GOT3 (cell line): Measurements from ENCODE around the gene GNAZ.

ENCODE experiments used
- DNase-seq: peaks from one replicate; lab custom pipeline; 2025; ENCODE audit warnings: mixed read lengths; lab: John Stamatoyannopoulos, UW

Gene GNAZ

DNA sequence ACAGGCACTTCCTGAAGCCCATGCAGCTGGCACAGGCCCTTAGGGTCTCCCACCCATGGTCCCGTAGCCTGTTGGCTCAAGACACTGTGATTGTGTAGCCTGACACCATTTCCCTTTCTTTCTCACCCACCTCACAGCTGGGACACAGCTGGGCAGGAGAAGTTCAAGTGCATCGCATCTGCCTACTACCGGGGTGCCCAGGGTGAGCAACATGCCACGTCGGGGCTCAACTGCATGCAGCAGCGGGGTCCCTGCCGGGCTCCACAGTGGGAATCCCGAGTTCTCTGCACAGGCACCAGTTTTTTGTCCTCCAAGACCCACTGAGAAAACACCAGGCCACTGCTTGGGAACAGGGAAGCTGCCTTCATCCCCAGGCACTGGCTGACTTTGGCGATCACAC, 85.5 kb downstream of the GNAZ start:
- no peak for DNase-seq

GRCh38 chr22:23156286-23156685, 86.0 kb downstream of the GNAZ start:
- no peak for DNase-seq

GRCh38 chr22:23157560-23158515, 87.5 kb downstream of the GNAZ start:
- no peak for DNase-seq

DNA sequence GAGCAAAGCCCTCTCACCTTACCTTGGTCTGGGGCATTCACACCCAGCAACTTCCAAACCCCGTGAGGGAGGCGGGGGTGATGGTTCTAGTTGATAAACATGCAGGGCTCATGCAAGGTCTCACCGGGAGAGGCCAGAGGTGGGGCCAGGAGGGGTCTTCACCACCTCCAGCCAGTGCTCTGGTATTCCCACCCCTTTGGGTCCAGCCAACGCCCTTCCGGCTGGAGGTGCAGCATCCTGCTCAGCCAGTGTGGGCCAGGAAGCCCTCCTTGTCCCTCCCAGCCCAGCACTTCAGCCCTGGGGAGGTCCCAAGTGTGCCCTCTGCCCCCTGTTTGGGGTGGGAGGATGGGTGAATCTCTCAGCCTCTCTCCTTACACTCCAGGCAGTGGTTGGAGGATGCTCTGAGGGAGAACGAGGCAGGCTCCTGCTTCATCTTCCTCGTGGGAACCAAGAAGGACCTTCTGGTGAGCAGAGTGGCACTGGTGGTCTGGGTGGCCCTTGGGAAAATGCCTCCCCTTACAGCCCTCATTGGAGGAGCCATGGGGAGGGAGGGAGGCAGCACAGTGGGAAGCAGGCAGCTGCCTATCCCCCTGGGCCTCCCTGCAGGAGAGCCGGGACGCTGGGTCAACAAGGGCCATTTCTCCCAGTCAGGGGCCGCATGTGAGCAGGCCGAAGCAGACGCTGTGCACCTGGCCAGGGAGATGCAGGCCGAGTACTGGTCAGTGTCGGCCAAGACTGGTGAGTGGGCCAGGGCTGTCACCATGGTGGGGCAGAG, 88.4 kb downstream of the GNAZ start:
- no peak for DNase-seq

- no peak for DNase-seq
These were observed 88.9 kb downstream of the GNAZ start for GRCh38 chr22:23159291-23159630.

DNA sequence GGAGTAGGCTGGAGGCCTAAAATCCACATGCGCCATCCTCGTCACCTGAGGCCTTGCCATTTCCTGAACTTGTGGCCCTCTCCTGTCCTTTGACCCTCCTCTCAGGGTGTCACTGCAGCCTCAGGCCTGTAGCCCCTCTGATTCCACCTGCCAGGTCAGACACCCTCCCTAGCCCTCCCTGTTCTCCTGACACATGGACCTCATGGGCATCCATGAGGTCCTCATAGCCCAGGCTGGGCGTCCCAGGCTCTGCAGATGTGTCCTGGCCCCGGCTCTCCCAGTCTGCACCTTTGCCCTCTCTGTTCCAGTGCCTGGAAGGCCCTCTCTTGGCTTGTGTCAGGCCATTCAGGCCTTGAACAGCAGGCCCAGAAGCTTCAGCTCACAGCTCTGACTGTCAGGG, 90.7 kb downstream of the GNAZ start:
- DNase-seq: no peak

DNA sequence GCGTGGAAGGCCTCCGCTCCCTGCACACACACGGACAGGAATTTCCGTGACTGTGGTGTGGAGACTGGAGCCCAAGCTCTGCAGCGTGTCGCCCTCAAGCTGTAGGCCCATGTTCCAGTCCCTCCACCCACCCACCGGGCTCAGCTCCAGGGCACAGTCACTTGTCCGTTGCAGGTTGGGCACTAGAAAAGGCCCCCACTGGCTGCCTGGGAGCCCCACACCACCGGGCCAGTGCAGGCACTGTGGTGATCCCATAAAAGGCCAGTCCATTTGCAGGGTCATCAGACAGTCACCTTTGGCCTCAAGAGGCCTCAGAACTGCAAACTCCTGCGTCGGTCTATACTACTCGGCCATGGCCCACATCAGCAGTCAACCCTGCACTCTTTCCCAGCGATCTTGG, 91.3 kb downstream of the GNAZ start:
- DNase-seq: no peak

GRCh38 chr22:23163665-23164064, 93.3 kb downstream of the GNAZ start:
- no peak for DNase-seq

DNA sequence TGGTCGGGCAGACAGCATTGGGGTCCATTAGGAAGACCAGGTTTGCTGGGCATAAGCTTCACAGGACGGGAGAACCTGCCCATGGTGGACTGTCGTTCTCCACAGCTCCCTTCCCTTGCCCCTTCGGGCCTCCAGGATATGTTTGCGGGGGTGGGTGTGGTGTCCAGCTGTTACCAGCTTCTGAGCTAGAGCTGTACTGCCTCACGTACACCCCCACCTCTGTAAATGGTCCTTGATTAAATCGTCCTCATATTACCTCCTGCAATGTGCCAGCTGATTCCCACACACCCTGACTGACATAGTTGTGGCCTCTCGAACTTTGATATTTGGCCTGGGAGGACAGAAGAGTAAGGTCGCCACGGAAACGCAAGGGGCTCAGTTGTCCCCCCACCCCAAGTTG, 93.8 kb downstream of the GNAZ start:
- DNase-seq: no peak

- DNase-seq: no peak
These were observed 95.9 kb downstream of the GNAZ start for GRCh38 chr22:23166042-23166831.

DNA sequence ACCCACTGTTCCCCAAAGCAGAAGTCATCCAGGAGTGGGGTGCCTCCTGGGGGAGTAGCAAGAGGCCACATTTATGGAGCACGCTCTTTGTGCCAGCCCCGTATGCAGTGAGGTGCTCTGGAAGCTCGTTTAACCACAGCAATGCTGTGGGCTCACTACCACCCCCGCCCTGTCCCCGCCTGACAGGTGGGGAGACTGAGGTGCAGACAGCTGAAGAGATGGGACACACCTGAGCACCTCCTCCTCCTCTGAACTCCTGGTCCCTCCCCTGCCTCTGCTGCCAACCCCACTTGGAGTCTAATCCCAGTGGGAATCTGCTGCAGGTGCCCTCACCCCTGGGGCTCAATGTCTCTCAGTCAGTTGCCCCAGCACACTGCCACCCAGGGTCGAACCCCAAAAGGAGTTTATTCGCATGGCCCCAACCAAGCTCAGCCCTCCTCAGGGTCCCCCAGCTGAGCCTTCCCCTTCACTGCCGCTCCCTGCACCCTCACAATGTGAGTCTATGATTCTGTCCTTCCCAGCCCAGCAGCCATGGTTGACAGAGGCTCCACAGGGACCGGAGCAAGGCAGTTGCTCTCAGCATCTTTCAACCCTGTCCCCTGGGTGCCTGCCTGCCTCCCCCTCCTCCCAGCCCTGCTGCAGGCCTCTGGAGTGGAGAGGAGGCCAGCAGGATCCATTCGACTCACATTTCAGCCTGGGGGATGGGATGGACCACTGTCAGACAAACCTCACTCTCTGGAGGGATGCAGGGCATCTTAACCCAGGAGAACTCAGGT, 96.7 kb downstream of the GNAZ start:
- DNase-seq: no peak

DNA sequence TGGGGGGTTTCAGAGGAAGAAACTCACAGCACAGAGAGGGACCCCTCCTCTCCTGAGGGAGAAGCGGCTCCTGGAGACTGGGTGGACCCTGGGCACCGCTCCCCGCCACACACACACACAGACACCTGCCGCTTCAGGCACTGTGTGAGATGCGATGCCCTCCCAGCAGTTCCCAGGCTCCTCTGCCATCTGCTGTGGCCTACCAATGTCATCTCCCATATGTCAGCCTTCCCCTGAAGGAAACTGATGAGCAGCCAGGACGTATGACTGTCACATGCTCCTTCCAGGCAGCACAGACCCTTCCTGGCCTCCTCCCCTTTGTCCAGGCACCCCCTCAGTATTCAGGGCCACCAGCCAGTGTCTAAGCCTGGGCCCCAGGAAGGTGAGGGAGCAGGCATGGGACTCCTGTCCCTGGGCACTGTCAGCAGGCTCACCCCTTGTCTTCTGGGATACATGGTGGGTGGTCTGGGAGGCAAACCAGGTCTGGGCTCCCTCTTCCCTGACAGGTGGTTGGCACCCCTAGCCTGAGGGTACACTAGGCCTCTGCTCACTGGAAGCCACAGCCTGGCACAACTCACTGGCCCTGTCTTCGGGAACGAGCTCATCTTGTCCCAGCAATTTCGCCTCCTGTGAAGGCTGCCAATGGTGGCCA, 98.2 kb downstream of the GNAZ start:
- no peak for DNase-seq

GRCh38 chr22:23169043-23169406, 98.7 kb downstream of the GNAZ start:
- no peak for DNase-seq
